Mucosa of descending colon (tissue), 3 donors: ENCODE measurements around the gene GH1. TPM values are rescaled to one million over a fixed set of nuclear protein-coding genes. Genes with fewer than 3 reads are reported as not detected.

ENCODE experiments used
- ATAC-seq: fragments of 200-7000 bp; cut with Tn5 transposase; one replicate; pipeline ENCODE4 v1.9.1; 2020; ENCODE audit warnings: mild to moderate bottlenecking, moderate library complexity
- DNase-seq, 3 donors: peaks; one replicate each; pipeline ENCODE4 v3.0.0-alpha.2; 2020
- H3K36me3 ChIP-seq: fragments of 200-600 bp; one replicate; pipeline ENCODE4 v1.8.0; 2021; ENCODE audit warnings: low read depth, mild to moderate bottlenecking
- H3K4me1 ChIP-seq: fragments of 200-600 bp; one replicate; pipeline ENCODE4 v1.8.0; 2021; ENCODE audit warnings: low read depth, mild to moderate bottlenecking
- H3K4me3 ChIP-seq: fragments of 200-600 bp; one replicate; pipeline ENCODE4 v1.8.0; 2021; ENCODE audit warnings: mild to moderate bottlenecking
- H3K9me3 ChIP-seq: fragments of 200-600 bp; one replicate; pipeline ENCODE4 v1.8.0; 2021; ENCODE audit warnings: mild to moderate bottlenecking
- intact Hi-C, 2 donors: fragments of 100-400 bp; cut with DNase I in 1 of 2; cut with micrococcal nuclease in 1 of 2; formaldehyde crosslinking; loops; one replicate each; pipeline versions ENCODE4 v1.11.0 to v1.11.1; 2022; cut with DNase I, micrococcal nuclease
- total RNA-seq, 3 donors: library from RNA; stranded (reverse); fragmentation: NEBNext Ultra II Directional in 2 of 3; extraction: Animal tissue kit (Norgen Biotek cat#: 25700) in 2 of 3; gene quantifications; one replicate each; pipeline versions ENCODE4 v1.2.1 to v1.2.4, GENCODE V29; 2021 to 2023
- TF ChIP-seq, protein P1 (sequence below): fragments of 200-600 bp; IDR thresholded peaks from one replicate; pipeline ENCODE4 v1.8.0; 2022; ENCODE audit warnings: antibody characterized with exemption, mild to moderate bottlenecking
- donor health status: DM: no; HTN: no; CAD: no; lungs with moderate emphysema.
- donor health status: DM: no; HTN: no; CAD: no.
- donor health status: DM: no; HTN: yes; CAD: no.

Gene GH1
- total RNA-seq, 3 donors from 2014 or later: not detected

DNA sequence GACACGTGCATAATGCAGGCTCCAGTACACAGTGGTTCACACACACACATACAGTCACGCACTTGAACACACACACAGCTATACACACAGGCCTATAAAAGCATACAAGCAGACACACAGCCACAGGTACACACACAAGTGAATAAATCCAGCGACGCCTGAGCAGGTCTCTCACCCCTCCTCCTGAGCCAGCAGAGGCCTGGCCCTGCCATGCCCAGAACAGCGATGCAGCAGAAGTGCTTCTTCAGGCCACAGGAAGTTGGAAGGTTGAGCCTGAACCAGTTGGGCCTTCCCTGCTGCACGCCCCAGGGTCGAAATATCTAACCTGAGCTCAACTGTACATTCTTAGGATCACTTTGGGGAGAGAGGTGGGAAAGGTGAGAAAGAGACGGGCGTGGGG is 20.8 kb upstream of the GH1 start:
- TF ChIP-seq, protein P1, sequence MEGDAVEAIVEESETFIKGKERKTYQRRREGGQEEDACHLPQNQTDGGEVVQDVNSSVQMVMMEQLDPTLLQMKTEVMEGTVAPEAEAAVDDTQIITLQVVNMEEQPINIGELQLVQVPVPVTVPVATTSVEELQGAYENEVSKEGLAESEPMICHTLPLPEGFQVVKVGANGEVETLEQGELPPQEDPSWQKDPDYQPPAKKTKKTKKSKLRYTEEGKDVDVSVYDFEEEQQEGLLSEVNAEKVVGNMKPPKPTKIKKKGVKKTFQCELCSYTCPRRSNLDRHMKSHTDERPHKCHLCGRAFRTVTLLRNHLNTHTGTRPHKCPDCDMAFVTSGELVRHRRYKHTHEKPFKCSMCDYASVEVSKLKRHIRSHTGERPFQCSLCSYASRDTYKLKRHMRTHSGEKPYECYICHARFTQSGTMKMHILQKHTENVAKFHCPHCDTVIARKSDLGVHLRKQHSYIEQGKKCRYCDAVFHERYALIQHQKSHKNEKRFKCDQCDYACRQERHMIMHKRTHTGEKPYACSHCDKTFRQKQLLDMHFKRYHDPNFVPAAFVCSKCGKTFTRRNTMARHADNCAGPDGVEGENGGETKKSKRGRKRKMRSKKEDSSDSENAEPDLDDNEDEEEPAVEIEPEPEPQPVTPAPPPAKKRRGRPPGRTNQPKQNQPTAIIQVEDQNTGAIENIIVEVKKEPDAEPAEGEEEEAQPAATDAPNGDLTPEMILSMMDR: no peak
- intact Hi-C loops: no loop called here

GRCh38 chr17:63937920-63938319 is 19.3 kb upstream of the GH1 start:
- ATAC-seq (no peak), DNase-seq (no peak)
- Histone ChIP-seq H3K4me3 (no peak overlapping the region), H3K9me3 (no peaks in the 10 kb centered on the region), H3K36me3 (no peaks in the 10 kb centered on the region), H3K4me1 (no peaks in the 10 kb centered on the region)
- TF ChIP-seq, protein P1: no peak
- intact Hi-C loops: no loop called here

More for the DNA sequence above, 20.8 kb upstream of the GH1 start:
- H3K9me3 ChIP-seq: no peaks in the 10 kb centered on the region
- no peak for DNase-seq
- H3K4me1 ChIP-seq: no peaks in the 10 kb centered on the region
- no peak for ATAC-seq
- H3K4me3 ChIP-seq: no peak overlapping the region
- no peaks in the 10 kb centered on the region for H3K36me3 ChIP-seq

GRCh38 chr17:63937319-63937718 is 18.7 kb upstream of the GH1 start:
- ATAC-seq (no peak), DNase-seq (no peak)
- Histone ChIP-seq H3K4me1 (no peaks in the 10 kb centered on the region), H3K4me3 (no peak overlapping the region), H3K36me3 (no peaks in the 10 kb centered on the region), H3K9me3 (no peaks in the 10 kb centered on the region)
- TF ChIP-seq, protein P1: no peak
- intact Hi-C loops: no loop called here

- Histone ChIP-seq H3K4me3 (no peak overlapping the region), H3K36me3 (no peaks in the 10 kb centered on the region), H3K4me1 (peaks cover 5% of the 10 kb centered on the region), H3K9me3 (no peaks in the 10 kb centered on the region)
- TF ChIP-seq, protein P1: no peak
- ATAC-seq: no peak
- DNase-seq: no peak
- intact Hi-C loops: no loop called here
Observed at GRCh38 chr17:63934183-63935112, 15.8 kb upstream of the GH1 start.

GRCh38 chr17:63933598-63933997 is 15.0 kb upstream of the GH1 start:
- Histone ChIP-seq H3K4me3 (no peak overlapping the region), H3K9me3 (no peaks in the 10 kb centered on the region), H3K36me3 (no peaks in the 10 kb centered on the region), H3K4me1 (peaks cover 5% of the 10 kb centered on the region)
- DNase-seq (no peak), ATAC-seq (no peak)
- intact Hi-C loops: no loop called here
- TF ChIP-seq, protein P1: no peak
